GM19324 (cell line): ENCODE results near the gene CD300LD.

Experiments
- ATAC-seq: cut with Tn5 transposase; IDR thresholded peaks from one replicate; pipeline ENCODE4 v1.9.1; 2021; ENCODE audit warnings: mild to moderate bottlenecking, moderate library complexity; ENCODE audit not compliant: unreplicated experiment, low FRiP score

Gene CD300LD

DNA sequence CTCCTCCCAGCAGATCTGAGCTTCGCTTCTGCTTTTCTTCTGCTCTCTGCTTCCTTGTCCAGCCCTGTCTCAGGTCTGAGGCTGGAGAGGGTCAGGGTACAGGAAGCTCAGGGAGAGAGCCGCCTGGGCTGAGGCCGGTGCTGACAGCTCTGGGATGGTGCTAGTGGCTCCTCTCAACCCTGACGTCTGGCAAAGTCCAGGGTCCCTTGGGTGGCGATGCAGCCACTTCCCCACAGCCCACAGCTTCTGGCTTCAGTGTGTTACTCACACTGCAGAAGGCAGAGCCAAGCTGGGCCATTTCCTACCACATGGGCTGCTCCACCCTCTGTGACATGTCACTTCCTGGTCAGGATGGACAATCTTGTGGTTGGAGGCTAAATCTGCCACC lies 46.2 kb downstream of the CD300LD start, which contains the start of gene CD300C:
CD300C (minus strand) TSS at position 273 of the 388 bp plus-strand sequence. CDS start 333 bp downstream, outside the sequence.
- no peak for ATAC-seq

DNA sequence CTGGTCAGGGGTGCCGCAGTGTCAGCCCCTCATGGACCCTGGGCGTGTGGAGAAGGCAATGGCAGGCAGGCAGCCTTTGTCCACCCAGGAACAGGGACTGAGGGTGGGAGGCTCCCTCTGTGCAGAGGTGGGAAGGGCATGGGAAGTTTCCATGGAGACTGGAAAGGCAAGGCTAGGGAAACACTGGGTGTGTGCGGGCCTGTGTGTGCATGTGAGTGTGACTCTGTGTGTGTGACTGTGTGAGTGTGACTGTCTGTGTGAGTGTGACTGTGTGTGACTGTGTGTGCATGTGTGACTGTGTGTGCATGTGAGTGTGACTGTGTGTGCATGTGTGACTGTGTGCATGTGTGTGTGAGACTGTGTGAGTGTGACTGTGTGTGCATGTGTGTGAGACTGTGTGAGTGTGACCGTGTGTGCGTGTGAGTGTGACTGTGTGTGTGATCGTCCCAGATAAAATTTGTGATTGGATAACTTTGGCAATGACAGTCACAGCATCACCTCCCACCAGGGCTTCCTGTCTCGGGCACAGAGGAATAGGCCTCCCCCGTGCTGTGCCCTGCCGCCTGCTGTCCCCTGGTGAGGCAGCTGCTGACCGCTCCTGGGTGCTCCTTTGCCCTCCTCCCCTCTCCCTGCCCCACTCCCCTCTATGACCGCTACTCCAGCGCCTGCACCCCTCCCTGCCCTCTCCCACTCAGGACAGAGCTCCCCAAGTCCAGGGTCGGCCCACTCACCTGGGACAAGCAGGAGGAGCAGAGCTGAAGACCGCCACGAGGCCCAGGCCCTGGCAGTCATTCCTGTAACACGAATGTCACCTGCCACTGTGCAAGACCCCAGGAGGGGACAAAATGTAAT lies 46.9 kb downstream of the CD300LD start:
- ATAC-seq = no peak

DNA sequence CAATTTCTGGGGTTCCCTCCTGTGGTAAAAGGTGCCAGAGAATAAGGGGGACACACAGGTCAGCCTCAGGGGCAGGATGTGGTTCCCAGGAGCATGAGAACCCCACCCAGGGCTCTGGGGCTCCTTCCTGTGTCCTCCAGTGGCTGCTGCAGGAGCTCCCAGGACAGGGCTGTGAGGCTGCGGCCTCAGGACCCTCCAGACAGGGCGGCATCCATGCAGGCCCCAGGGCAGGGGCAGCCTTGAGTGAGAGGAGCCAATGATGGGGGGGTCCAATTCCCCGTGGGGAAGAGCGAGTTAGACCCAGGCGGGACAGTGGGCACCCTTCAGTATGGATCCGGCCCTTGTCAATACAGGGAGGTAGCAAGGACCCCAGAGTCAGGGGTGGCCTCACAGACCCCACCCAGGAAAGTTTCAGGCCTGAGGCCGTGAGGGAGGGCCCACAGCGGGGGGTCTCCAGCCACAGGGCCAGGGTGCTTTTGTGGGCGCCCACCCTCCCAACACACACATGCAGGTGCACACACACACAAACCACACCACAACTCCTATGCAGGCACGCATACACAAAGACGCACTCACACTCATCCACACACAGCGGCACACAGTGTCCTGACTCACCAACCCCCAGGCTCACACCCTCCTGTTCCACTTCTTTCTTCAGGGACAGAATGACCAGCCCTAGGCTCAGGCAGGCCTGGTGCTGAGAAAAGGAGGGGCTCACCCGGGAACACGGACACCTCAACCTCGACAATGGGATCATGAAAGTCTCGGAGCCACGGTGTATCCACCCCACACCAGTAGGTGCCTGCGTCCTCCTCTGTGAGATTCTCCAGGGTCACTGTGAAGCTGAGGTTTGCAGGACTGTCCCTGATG lies 48.0 kb downstream of the CD300LD start:
- ATAC-seq = no peak

DNA sequence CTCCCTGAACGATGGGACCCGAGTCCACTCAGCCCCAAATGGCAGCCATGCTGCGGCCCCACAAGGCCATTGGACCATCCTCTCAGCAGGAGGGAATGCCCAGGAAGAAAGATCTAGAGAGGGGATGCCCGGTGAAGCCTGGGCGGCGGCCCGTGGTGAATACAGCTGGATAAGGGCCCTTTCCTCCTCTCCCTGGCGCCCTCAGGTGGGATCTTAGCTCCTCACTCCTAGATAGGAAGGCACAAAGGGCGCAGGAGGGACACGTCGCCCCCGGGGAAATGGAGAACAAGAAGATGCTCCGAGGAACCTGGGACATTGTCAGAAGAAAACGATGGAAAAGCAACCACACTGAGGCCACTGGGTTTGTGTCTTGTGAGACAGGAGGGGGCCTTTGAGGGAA lies 48.7 kb downstream of the CD300LD start:
- no peak for ATAC-seq

DNA sequence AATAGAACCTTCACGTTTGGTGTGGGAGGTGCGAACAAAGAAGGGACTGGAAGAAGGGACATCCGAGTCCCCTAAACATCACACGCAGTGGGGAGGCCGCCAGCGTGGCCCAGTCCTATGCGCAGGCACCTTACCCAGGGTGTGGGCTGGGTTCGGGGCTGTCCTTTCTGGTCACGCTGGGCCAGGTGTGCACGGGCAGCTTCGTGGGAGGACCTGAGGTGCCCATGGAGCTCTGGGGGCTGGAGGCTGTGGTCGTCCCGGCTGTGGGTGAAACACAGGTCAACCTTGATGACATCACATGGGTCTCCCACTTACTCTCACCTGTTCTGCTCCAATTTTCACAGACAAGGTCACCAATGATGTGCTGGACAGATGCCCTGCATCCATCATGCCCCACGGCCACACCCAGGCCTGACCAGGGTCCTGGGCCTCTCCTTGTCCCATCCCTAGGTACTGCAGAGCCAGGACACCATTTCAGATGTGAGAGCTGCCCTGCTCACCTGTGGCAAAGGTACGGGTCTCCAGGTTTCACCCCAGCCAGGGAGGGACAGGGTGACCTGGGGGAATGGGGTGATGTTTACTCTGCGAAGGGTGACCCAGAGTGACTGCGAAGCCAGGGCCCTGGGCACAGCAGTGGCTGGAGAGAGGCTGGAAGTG lies 49.2 kb downstream of the CD300LD start:
- no peak for ATAC-seq

DNA sequence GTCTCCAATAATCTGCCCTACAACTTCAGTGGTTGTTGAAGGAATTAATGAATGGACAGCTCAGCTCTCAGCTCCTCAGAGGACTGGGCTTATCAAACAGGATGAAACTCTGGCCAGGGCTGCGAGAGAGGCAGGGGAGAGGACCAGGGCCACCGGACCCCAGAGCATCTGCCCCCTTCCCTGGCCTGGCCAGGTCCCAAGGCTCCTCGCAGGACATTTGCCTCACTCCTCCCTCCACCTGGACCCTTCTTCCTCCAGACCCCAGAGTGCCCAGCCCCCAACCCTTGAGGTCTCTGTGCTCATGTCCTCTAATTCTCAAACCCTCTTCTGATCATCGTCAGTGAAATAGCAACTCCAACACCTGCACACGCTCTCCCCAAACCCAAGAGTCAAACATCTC lies 49.9 kb downstream of the CD300LD start:
- ATAC-seq = no peak

DNA sequence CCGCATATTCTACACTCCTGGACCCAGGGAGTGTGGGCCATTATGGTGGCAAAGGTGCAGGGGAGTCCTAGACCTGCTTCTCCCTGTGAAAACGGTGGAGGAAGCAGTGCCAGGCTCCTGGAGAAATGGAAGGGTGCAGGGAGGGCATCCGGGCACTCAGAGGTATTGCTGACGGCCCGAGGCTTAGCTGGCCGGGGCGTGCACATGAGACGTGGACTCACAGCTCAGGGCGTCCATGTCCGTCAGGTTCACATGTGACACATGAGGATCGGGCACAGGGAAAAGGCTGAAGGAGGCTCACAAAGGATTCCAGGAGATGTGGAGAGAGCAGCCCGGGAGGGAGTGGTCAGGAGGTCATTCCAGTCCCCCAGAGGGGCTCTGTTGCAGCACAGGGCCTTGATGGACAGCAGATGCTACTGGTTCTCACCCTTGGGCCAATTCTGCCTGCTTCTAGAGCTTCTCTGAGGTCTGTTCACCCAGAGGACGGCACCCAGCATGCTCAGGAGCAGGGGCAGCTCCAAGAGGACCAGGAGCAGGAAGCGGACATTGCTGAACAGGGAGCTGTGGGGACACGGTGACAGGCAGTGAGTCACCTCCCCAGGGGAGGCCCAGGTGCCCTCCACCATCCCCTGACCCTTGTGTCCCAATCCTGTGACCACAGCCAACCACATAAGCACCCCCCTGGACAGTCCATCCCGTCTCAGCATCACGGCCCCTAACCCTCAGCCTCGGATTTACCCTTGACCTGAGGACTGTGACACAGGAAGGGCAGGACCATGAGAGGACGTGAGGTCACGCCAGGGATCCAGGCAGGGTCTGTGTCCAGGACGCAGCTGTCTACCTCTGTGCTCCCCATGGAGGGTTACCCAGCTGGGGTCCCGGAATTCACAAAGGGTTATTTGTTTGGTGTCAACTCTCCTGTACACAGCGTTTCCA lies 50.6 kb downstream of the CD300LD start:
- ATAC-seq = no peak

DNA sequence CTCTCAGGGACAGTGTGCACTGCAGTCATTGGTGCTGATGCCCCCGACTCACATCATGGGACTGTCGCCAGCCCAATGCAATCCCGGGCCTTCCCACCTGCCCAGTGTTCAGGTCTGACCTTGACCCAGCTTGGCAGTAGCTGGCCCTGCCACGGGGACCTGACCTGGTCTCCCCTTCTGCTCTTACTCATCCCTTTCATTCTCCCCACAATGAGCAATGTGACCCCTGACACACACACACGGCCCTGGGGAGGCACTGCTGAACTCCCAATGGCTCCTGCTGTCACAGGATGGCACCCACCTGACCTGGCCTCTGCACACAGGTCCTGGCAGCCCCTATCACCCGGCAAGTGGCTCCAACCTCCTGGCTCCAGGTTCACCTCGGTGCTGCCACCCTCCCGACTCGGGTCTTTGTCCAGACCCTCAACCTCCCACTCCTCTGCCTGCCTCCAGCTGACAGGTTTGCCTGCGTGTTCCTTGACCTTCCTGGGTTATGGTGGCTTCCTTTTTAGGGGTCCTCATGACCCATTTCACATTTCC lies 52.7 kb downstream of the CD300LD start:
- no peak for ATAC-seq

DNA sequence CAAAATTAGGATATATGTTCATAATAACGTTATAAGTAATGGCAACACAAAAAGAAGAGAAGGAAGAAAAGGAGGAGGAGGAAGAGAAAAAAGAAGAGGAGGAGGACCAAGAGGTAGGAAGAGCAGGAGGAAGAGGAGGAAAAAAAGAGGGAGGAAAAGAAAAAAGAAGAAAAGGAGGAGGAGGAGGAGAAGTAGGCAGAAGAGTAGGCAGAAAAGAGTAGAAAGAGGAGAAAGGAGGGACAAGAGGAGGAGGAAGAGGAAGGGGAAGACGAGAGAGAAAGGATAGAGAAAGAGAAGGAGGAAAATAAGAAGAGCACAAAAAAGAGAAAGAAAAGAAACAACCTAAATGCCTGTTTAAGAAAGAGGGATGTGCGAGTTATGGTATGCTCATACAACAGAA lies 55.2 kb downstream of the CD300LD start:
- no peak for ATAC-seq

DNA sequence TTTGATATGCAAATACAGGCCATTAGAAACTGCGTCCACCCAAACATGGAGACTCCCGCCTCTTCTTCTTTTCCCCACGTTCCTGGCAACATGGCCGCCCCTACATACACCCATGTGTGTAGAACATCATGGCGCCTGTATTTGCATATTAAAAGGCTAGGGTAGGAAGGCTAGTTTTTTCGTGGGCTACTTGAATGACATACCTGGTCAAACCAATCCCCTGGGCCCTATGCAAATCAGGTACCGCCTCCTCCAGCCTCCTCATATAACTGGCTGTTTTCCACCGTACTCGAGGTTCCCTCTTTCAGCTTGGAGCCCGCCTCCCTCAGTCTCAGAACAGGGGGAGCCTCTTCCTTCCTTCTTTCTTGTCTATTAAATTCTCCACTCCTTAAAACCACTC lies 60.0 kb downstream of the CD300LD start:
- no peak for ATAC-seq

DNA sequence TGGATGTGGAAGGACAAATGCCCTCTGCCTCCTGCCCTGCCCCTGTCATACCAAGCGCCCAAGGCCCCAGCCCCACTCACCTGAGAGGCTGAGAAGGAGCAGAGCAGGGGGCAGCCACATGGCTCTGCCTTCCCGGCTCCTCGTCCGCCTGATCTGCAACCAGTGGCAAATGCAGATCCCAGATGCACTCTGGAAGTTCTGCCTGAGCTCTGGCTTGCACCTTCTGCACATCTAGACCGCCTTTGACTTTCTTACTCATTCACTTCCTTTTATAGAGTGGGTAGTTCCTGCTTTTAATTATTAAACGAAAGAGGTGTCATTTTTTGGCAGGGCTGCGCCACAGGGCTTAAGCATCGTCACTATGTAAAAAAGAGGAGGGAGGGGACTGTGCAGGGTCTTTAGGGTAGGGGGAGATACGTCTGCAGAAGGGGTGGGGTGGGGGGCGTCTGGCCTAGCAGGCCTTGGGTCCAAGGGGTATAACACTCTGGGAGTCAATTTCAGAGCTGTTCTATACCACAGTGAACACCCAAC lies 60.8 kb downstream of the CD300LD start, which contains the start of gene CD300LB:
CD300LB (minus strand) TSS at position 245 of the 531 bp plus-strand sequence; CDS start at position 120, 125 bp downstream.
- no peak for ATAC-seq

DNA sequence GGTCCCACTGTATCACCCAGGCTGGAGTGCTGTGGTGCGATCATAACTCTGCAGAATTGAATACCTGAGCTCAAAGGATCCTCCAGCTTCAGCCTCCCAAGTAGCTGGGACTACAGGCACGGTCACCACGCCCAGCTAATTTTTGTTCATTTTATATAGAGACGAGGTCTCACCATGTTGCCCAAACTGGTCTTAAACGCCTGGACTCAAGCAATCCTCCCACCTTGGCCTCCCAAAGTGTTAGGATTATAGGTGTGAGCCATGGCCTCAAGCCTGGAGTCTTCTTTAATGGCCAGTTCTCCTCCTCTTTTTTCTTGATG lies 61.3 kb downstream of the CD300LD start:
- no peak for ATAC-seq
